Skeletal muscle tissue (tissue), 4 donors: ENCODE data around the gene PRKCH. TPM values are rescaled to one million over a fixed set of nuclear protein-coding genes. Genes with fewer than 3 reads are reported as not detected.
A peak's percentile ranks its signal among the peaks of the same experiment; 100 is the strongest.

Source experiments
- H3K27ac ChIP-seq: one replicate; pipeline ENCODE4 v1.7.0; 2013; ENCODE audit warnings: mild to moderate bottlenecking, low read depth, low read length, inconsistent platforms
- H3K27me3 ChIP-seq, 3 donors: one replicate each; pipeline ENCODE4 v1.7.0; 2013; ENCODE audit warnings: low read length in 3 of 3; ENCODE audit not compliant: control insufficient read depth in 3 of 3, insufficient read depth in 3 of 3
- H3K36me3 ChIP-seq, 3 donors: one replicate each; pipeline ENCODE4 v1.7.0; 2013; ENCODE audit warnings: low read length in 3 of 3; ENCODE audit not compliant: control insufficient read depth in 3 of 3, insufficient read depth in 3 of 3
- H3K4me1 ChIP-seq, 3 donors: one replicate each; pipeline ENCODE4 v1.7.0; 2013; ENCODE audit warnings: low read length in 3 of 3, mild to moderate bottlenecking in 3 of 3; ENCODE audit not compliant: control insufficient read depth in 3 of 3, insufficient read depth in 3 of 3
- H3K4me3 ChIP-seq, 3 donors: one replicate each; pipeline ENCODE4 v1.7.0; 2013; ENCODE audit warnings: low read length in 3 of 3
- H3K9ac ChIP-seq, 3 donors: one replicate each; pipeline ENCODE4 v1.7.0; 2013; ENCODE audit warnings: low read length in 3 of 3, mild to moderate bottlenecking in 3 of 3, moderate library complexity in 2 of 3, low read depth in 1 of 3
- H3K9me3 ChIP-seq, 3 donors: one replicate each; pipeline ENCODE4 v1.7.0; 2013; ENCODE audit warnings: low read length in 3 of 3; ENCODE audit not compliant: control insufficient read depth in 3 of 3
- total RNA-seq: library from RNA; depleted of rRNA; stranded (reverse); fragments of >200 nt; gene quantifications from one replicate; pipeline ENCODE4 v1.2.3, GENCODE V29; 2014
- donor health status: Osteomylitis.

PRKCH gene
- total RNA-seq, 1 donor from 2014 or later: 32.4 TPM

DNA sequence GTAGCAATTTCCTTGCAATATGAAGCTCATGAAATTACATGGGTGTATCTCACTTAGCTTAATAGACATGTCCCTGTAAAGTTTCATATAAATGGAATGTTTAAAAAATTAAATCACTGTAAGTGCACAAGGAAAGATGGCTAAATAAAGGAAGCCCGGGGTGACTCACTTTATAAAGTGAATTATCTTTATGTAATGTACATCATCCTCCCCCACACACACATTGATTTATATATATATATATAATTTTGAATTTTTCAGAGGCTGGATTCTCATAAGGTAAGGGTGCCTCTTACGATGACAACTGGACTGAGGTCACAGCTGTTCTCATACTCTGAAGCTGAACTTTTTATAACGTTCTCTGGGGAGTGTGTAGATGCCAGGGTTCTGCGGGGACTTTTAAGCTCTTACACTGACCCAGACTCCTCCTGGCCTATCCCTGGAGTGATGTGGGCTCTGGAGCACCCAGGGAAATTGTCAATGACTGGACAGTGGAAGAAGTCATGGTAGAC is 265.2 kb downstream of the PRKCH start:
- H3K27me3 ChIP-seq: no peaks in the 10 kb centered on the region
- H3K27ac ChIP-seq: peak overlapping the region; percentile 72
- no peak overlapping the region for H3K4me3 ChIP-seq
- H3K4me1 ChIP-seq: peaks cover 9 to 18% (median 11%) of the 10 kb centered on the region in 3 donors
- H3K9ac ChIP-seq: no peak overlapping the region
- H3K36me3 ChIP-seq: no peaks in the 10 kb centered on the region
- H3K9me3 ChIP-seq: no peaks in the 10 kb centered on the region

DNA sequence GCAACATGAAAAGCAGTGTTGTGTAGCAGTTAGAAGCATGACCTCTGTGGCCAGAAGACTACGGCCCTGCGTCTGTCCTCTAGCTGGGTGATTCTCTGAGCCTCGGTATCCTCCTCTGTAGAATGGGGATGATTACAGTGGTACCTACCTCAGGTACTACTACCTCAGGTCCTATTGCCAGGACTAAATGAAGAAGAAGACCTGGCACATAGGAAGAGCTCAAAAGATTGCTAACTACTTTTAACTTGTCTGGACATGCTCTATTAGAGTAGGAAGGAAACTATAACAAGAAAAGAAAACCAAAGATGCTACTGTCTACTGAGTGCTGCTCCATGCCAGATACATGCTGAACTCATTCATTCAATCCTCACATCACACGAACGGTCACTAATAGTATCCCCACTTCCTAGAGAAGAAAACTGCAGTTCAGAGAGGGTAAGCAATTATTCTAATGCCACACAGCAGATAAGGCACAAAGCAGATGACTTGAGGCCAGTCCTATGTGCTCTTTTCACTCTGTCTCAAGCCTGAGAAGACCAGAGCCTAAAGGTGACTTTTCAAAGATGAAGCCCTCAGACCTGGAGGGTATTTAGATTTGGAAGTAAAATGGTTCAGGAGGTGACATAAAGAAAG is 265.8 kb downstream of the PRKCH start:
- Histone ChIP-seq H3K9ac (no peak overlapping the region), H3K4me1 (peaks cover 9 to 18% (median 11%) of the 10 kb centered on the region in 3 donors), H3K4me3 (no peak overlapping the region), H3K27me3 (no peaks in the 10 kb centered on the region), H3K9me3 (no peaks in the 10 kb centered on the region), H3K36me3 (no peaks in the 10 kb centered on the region), H3K27ac (peak overlapping the region; percentile 72)

DNA sequence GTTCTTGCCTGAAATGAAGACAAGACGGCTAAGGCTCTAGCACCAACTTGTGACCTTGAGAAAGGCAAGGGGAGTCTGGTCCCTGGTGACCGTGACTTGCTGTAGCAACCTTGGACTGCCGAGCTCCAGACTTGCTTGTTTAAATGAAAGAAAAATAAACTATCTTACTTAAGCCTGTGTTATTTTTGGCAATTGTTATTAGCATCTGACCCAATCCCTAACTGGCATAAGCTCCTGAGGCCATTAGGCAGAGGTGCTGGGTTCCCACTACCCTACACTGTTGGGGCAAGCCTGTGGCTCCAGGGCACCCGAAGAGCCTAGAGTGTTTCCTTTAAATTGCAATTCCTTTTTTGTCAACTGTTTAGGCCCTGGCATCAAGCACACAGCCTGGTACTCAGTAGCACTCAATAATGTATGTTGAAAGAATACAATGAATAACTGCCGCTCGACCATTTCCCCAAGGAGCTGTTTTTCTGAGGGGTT is 267.1 kb downstream of the PRKCH start:
- no peak overlapping the region for H3K4me3 ChIP-seq
- H3K27ac ChIP-seq: no peak overlapping the region
- H3K36me3 ChIP-seq: no peaks in the 10 kb centered on the region
- H3K9ac ChIP-seq: no peak overlapping the region
- no peaks in the 10 kb centered on the region for H3K9me3 ChIP-seq
- no peaks in the 10 kb centered on the region for H3K27me3 ChIP-seq
- H3K4me1 ChIP-seq: peaks cover 9 to 14% (median 11%) of the 10 kb centered on the region in 3 donors

DNA sequence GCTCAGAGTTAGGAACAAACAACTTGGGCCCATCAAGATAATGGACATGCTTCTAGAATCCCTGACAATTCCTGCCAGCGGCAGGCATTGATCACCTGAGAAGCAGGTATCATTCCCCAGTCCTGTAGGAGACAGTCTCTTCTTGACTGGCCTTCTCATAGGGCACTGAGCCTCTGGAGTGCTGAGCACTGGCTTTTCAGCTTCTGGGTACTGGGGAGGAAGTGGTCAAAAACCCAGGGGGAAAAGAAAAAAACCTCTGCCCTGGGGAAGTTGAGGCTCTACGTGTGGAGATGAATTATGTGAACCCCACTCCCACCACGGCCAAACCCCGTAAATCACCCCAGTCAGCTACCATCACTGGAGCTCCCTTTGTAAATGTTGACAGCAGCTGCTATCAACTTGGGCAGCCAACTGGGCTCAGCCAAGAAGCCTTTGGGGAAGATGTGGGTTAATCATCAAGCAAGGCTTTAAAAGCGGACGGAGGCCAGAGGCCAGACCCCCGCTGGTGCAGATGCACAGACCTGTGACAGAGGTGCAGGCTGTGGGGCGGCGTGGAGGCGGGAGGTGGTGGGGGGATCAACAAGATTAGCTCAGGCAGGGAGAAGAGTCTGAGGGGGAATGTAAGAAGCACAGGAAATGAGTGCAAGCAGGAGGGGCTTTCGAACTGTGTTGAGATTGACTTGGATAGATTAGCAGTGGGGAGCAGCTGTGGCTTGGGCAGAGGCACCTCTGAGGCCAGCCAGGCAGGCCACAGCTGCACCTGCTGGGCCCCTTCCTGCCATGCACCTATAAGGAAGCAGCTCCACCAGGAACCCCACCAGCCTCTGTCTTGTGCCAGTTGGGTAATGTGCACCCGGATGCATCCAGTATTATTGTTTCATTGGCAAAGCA is 268.6 kb downstream of the PRKCH start:
- Histone ChIP-seq H3K9me3 (no peaks in the 10 kb centered on the region), H3K36me3 (no peaks in the 10 kb centered on the region), H3K27me3 (no peaks in the 10 kb centered on the region), H3K27ac (no peak overlapping the region), H3K9ac (no peak overlapping the region), H3K4me3 (no peak overlapping the region), H3K4me1 (peaks cover 9 to 14% (median 11%) of the 10 kb centered on the region in 3 donors)

DNA sequence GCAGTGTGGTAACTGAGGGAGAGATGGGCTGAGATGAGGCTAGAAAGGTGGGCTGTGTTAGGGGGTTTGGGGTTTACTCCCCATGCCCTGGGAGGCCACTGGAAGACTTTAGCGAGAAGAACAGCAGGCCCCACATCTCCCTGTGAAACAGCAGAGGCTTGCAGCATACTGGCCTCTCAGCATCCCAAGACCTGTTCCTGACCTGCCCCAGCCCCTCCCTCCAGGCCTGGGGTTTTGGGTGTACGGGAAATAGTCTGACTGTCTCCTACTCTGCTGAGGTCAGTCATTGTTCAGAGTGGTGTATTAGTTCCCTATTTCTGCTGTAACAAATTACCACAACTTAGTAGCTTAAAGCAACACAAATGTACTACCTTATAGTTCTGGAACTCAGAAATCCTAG is 270.5 kb downstream of the PRKCH start:
- no peak overlapping the region for H3K4me3 ChIP-seq
- no peaks in the 10 kb centered on the region for H3K9me3 ChIP-seq
- no peaks in the 10 kb centered on the region for H3K27me3 ChIP-seq
- no peak overlapping the region for H3K27ac ChIP-seq
- H3K4me1 ChIP-seq: peaks cover 2 to 6% (median 3%) of the 10 kb centered on the region in 3 donors
- H3K9ac ChIP-seq: no peak overlapping the region
- H3K36me3 ChIP-seq: no peaks in the 10 kb centered on the region

DNA sequence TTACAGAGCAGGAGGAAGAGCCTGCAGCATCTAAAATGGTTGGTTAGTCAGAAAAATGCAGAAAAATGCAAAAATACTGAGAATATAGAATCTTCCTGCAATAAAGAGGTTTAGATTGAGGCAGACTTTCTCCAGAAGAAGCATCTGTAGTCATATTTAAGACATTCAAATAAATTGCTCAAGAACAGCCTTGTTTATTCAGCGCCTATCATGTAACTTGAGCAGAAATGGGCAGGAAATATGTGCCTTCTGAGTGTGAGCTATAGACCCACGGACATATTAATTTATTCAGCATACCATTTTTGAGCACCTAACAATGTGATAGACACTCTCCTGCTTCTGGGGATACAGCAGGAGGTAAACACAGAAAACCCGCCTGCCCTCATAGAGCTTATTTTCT is 272.0 kb downstream of the PRKCH start:
- H3K4me3 ChIP-seq: no peak overlapping the region
- H3K9ac ChIP-seq: no peak overlapping the region
- no peaks in the 10 kb centered on the region for H3K9me3 ChIP-seq
- no peak overlapping the region for H3K27ac ChIP-seq
- no peaks in the 10 kb centered on the region for H3K4me1 ChIP-seq
- H3K27me3 ChIP-seq: no peaks in the 10 kb centered on the region
- no peaks in the 10 kb centered on the region for H3K36me3 ChIP-seq

DNA sequence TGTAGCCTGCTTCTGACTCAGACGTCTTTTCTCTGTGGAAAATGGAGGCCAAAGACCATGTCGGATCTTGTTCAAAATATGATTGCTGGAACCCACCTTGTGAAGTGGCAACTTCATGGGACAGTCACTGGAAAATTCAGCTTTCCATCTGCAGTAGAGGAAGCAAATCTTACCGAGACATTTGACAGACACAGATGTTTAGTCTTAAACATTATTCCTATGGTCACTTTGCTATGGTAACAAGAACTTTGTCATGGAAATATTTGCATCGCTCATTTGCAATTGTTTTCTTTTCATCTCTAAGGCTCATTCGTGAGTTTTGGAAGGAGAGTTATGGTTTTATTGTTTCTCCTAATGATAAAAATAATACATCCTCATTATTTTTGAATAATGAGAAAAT is 275.6 kb downstream of the PRKCH start:
- H3K4me3 ChIP-seq: no peak overlapping the region
- H3K27me3 ChIP-seq: no peaks in the 10 kb centered on the region
- no peaks in the 10 kb centered on the region for H3K9me3 ChIP-seq
- H3K27ac ChIP-seq: no peak overlapping the region
- no peak overlapping the region for H3K9ac ChIP-seq
- H3K4me1 ChIP-seq: peaks cover 0 to 3% (median 0%) of the 10 kb centered on the region in 3 donors
- H3K36me3 ChIP-seq: no peaks in the 10 kb centered on the region

DNA sequence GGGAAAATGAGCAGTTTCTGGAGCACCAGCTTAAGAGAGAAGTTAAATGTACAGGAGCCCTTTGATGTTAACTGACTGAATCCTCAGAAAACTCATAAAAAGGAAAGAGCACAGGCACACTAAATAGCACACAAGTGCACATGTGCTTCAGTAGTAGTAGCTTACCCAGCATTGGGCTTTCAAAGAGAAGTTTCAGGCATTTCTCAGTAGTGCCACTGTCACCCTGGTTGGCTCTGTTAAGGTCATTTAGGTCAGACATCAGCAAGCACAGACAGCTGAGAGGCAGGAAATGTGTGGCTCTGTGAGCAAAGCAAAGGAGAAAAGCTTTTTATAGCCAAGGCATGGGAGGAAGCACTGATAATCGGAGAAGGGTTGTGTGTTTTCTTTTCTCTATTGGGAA is 277.6 kb downstream of the PRKCH start:
- Histone ChIP-seq H3K4me1 (peaks cover 0 to 10% (median 0%) of the 10 kb centered on the region in 3 donors), H3K9ac (no peak overlapping the region), H3K27ac (no peak overlapping the region), H3K36me3 (no peaks in the 10 kb centered on the region), H3K9me3 (no peaks in the 10 kb centered on the region), H3K4me3 (no peak overlapping the region), H3K27me3 (no peaks in the 10 kb centered on the region)

DNA sequence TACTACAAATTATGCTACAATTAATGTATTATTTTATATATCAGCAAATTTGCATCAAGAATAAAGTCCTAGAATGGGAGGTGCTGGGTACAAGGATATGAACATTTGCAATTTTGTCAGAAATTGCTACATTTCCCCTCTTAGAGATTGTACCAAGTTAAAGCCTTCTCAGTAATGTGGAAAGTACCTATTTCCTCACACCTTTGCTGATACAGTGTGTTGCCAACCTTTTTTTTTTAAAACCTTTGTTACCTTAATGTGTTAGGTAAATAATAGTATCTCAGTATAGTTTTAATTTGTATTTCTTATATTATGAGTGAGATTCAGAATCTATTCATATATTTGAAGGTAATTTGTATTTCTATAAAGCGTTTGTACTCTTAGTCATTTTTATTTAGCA is 278.6 kb downstream of the PRKCH start:
- Histone ChIP-seq H3K9ac (no peak overlapping the region), H3K4me1 (peaks cover 0 to 10% (median 0%) of the 10 kb centered on the region in 3 donors), H3K27me3 (no peaks in the 10 kb centered on the region), H3K9me3 (no peaks in the 10 kb centered on the region), H3K27ac (no peak overlapping the region), H3K4me3 (no peak overlapping the region), H3K36me3 (no peaks in the 10 kb centered on the region)
